HG03095 (cell line): ENCODE results near the gene PPFIA4.

ENCODE experiments used
- ATAC-seq: cut with Tn5 transposase; IDR thresholded peaks from one replicate; pipeline ENCODE4 v1.9.1; 2021; ENCODE audit warnings: moderate library complexity; ENCODE audit not compliant: unreplicated experiment

Gene PPFIA4

DNA sequence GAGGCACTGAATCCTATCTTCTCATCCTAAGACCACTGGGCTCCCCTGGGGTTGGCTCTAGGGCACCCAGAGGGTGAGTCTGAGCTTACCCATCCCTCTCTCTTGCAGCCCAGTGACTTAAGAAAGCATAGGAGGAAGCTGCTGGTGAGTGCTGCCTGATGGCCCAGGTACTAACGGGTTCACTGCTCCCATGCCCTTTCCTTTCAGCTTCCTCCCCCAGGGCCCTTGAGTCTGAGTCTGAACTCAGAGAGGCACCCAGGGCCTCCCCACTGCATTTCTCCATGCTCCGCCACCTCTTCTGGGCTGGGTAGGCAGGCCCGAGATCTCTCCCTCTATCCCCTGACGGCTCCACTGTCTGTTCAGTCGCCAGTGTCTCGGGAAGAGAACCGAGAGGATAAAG, 29.7 kb downstream of the PPFIA4 start:
- no peak for ATAC-seq

DNA sequence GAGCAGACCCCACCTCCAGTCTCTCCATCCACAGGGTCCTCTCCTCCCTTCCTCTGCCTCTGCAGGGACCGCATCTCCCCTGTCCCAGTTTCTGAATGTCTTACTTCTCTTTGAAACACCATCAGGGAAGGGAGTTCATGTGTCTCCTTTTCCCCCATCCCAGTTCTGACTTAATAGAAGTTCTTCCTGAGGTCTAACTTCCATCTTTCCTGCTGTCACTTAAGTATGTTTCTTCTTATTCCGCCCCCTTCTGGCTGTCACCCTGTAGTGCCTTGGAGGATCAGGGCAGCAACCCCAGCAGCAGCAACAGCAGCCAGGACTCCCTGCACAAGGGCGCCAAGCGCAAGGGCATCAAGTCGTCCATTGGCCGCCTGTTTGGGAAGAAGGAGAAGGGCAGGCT, 30.2 kb downstream of the PPFIA4 start:
- no peak for ATAC-seq

DNA sequence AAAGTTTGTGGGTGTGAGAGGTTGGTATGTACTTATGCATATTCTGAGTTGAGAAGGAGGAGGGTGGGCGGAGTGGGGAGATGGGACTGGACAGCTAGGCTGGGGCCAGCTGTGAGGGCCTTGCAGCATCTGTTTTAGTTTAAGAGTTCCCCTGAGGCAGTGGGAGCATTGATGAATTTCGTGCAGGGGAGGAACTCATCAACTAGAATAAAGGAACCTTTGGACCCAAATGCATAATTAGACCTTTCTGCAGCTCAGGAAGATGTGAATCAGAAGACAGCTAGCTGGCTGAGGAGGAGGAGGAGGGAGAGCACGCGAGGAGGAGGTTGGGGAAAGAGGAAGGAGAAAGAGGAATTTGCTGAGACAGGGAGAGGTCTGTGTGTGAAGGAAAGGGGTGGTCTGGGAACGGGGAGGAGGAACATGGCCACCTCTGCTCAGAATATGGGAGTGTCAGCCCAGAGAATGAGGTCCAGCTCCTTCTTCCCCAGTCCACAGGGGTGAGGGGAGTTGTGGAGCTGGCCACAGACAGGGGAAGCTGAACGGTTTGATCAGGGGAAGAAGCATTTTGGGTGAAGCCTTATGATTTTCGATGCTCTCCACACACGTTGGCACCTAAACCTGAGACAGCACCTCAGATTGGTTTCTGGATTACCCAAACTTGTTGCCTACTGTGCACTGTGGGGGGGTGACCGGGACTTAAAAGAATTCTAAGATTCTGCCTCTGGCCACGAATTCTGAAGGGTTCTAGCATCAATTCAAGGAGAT, 31.8 kb downstream of the PPFIA4 start:
- ATAC-seq = no peak

DNA sequence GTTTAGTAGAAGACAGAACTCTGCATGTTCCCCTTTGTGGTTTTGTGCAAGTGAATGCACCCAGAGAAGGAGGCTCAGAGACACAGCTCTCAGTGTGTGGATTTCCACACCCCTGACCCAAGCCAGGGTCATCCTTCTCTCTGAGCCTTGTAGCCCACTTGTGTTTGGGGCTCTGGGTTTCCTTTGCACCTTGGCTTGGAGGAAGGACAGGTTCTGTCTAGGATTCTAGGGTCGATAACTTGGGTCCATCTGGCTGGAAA, 32.3 kb downstream of the PPFIA4 start:
- ATAC-seq = no peak

GRCh38 chr1:203059485-203059884, 33.2 kb downstream of the PPFIA4 start:
- no peak for ATAC-seq

DNA sequence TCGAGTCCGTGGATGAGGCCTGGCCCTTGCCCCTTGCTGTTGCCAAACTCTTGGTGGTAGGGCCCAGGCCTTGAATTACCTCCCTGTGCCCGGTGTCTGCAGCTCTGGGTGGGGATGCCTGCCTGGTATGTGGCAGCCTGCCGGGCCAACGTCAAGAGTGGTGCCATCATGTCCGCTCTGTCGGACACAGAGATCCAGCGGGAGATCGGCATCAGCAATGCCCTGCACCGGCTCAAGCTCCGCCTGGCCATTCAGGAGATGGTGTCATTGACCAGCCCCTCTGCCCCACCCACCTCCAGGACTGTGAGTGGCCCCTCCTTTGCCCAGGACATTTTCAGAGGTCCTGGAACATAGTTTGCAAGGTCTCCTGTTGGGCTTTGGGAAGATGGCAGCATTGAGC, 33.8 kb downstream of the PPFIA4 start:
- no peak for ATAC-seq

DNA sequence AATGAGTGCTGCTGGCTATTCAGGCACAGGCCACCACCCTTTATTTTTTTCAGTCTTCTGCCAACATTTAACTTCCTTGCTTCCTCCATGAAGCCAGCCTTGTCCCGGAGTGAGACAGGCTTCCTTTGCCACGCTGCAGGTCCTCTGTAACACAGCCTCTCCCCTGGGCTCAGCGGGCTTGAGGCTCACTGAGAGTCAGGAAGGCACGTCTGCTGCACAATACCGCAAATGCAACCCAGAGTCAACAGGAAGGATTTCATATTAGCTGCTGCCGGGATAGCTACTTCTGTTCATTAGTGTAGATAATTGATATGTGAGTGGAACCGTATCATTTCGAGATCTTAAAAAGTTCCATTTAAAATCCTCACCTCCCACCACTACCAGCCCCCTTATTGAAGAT, 37.0 kb downstream of the PPFIA4 start:
- ATAC-seq = no peak

DNA sequence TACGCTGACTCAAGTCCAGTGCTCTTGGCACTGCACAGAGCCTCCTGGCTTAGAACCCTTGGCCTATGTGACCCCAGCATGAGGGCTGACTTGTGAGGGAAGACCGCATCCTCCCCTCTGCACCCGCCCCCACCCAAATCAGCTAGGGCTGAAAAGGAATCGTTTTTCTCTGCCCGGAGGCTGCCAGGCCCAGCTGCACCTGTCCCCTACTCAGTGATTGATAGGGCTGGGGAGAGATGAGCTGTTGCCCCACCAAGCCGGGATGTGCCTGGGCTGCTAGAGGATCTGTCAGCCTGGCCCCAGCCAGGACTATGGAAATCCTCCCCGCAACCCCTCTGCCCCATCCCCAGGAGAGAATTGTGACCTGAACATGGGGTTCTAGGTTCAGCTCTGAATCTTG, 38.9 kb downstream of the PPFIA4 start:
- no peak for ATAC-seq

DNA sequence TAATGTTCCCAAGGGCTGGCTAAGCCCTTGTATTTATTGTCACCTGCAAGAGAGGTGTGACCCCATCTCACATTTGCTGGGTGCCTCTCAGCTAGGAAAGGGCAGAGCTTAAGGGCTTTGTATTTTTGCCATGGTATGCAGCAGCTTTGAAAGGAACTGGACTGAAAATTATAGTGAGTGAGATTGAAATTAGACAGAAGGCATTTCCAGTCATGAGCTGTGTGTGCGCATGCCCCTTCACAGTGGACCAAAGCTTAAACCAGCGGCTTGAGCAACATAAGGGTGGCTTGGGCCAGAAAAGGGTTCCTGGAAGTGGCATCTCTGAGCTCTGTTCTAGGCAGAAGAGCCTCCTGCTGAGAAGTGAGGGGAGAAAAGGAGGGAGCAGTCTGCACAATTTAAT, 39.7 kb downstream of the PPFIA4 start:
- no peak for ATAC-seq

- ATAC-seq = no peak
Measured at GRCh38 chr1:203066965-203067364, 40.7 kb downstream of the PPFIA4 start.

- no peak for ATAC-seq
Measured at GRCh38 chr1:203069030-203069747, 42.9 kb downstream of the PPFIA4 start.

GRCh38 chr1:203072002-203072602, 45.8 kb downstream of the PPFIA4 start:
- no peak for ATAC-seq

- ATAC-seq = no peak
Measured at GRCh38 chr1:203072911-203073310, 46.6 kb downstream of the PPFIA4 start.

DNA sequence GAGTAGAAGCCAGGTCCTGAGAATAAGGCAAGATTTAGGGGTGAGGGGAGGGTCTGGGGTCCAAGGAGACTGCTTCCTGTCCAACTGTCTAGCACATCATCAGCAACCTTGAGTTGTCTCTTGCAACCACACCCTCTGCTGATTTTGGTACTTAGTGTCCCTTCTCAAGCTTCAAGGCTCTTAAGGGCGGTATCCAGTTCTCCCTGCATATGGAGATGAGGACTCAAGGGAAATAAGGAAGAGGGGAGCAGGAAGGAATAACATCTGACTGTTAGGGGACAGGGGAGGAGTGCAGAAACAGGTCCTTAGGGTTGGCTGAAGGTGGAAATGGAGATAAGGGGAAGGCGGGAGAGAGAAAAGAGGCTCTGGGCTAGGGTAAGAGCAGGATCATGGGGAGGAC, 47.2 kb downstream of the PPFIA4 start:
- ATAC-seq = no peak

GRCh38 chr1:203074610-203075009, 48.3 kb downstream of the PPFIA4 start:
- ATAC-seq = no peak

DNA sequence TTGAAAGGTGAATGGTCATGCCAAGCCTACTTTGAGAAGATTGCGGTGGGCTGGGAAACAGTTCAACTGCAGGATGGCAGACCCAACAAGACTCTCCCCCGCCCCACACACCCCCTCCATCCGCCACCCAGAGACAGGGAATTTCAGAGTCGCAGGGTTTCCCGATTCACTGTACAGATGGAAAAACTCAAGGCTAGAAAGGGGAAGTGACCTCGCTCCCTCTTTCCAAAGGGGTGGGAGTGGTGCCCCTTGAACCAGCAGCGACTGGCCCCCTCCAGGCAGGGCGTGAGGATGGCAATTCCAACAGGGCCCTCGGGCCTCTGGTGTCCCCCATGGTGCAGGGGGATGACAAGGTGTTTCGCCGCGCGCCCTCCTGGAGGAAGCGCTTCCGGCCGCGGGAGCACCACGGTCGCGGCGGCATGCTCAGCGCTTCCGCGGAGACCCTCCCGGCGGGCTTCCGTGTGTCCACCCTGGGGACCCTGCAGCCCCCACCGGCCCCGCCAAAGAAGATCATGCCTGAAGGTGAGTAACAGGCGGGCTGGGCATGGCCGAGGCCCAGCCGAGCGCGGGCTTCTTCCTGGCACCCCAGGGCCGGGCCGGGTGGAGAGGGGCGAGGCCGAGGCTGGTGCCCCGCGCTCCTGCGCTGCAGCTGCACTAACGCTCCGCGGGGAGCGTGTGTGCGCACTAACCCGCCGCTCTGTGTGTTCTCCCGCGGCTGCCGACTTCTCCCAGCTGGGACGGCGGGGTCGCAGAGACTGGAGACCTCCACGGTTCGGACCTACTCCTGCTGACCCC, 49.1 kb downstream of the PPFIA4 start:
- ATAC-seq = no peak

GRCh38 chr1:203076031-203076511, 49.8 kb downstream of the PPFIA4 start:
- ATAC-seq = no peak

- no peak for ATAC-seq
Measured at GRCh38 chr1:203077367-203077766, 51.1 kb downstream of the PPFIA4 start.

DNA sequence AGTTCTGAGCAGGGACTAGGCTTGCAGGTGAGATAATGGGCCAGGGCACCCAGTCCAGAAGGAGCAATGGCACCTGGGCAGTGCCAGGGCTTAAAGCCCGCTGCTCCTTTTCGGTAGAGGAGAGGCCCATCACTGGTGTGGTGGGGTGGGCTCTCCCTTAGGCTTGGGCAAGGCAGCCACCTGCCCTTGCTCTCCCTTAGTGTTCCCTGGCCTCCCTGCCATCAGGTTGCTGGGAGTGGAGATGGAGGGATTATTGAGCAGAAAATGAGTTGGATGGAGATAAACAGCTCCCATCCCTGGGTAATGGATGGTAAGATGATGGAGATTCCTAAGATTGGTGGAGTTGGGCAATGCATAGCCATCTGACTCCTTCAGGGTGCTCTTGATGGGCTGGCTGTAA, 51.7 kb downstream of the PPFIA4 start:
- no peak for ATAC-seq

DNA sequence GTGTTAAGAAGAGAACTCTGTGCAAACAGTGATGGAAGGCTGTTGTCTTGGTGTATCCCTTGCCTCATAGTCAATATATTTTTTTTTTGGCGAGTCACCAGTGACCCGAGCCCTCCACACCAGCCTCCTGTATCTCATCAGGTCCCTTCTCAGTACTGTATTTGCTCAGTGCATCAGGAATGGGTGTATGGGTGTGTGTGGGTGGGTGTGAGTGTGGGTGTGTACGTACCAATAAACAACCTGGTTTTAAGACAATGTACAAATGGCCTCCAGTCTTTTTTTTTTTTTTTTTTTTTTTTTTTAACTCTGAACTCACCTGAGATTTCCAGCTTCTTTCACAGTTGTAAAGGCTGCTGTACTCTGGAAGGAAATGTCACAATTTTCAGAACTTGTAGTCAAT, 52.2 kb downstream of the PPFIA4 start:
- ATAC-seq = no peak

DNA sequence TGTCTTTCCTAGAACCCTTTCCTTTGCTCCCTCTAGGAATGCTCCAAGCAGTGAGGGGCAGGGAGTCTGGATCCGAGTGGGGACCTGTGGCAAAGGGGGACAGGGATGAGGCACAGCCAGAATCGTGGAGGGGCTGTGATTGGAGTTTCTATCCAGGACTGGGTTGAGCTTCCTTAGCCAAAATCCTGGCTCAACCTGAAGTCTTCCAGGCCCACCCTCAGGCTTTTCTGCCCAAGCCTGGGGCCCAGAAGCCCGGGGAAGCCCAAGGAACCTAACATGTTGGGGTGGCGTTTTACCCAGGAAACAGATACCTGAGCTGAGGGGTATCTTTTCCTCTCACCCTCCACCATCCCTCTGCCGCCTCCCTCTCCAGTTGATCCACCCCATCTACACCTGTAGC, 54.2 kb downstream of the PPFIA4 start:
- no peak for ATAC-seq
